ENCODE data around the gene ARMCX1.

DNA sequence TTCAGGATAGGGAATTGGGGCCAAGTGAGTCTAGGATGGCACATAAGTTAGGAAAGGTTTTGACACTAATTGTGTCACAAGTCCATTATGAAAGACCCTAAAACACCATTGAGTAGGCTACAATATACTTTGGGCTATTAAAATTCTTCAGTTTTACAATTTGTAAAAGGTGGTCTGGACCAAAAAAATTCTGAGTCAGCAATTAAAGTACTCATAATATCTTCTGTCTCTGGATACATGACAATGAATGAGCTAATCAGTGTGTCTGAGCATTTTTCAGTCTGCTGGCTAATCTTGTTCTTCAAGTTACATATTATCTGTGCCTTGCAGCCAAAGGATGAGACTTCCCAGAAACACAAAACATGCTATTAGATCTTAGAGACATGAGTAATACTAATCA is 14.3 kb downstream of the ARMCX1 start:
- TF ChIP-seq POLR2A (IDR thresholded peaks at IDR 0.05) (no peak), CTCF (IDR thresholded peaks at IDR 0.05) (no peak)
